OCI-LY1 (cell line): Measurements from ENCODE around the gene FANCC.

Experiments
- H2AFZ ChIP-seq: fragments of 200-600 bp; sonication (generic), shearing (Covaris generic); 2 replicates; pipeline ENCODE4 v1.6.0; 2014; ENCODE audit warnings: antibody characterized with exemption, mild to moderate bottlenecking, low read length
- H3F3A ChIP-seq: fragments of 200-600 bp; sonication (generic), shearing (Covaris generic); 2 replicates; pipeline ENCODE4 v1.6.0; 2014; ENCODE audit warnings: mild to moderate bottlenecking, antibody characterized with exemption, low read length, moderate library complexity; ENCODE audit not compliant: insufficient read depth
- H3K27ac ChIP-seq: fragments of 200-600 bp; sonication (generic); 2 replicates; pipeline ENCODE4 v1.5.1; 2014; ENCODE audit warnings: low read length, mixed run types, mild to moderate bottlenecking, low read depth; ENCODE audit not compliant: poor library complexity, severe bottlenecking
- H3K27me3 ChIP-seq: fragments of 200-600 bp; sonication (generic); 2 replicates; pipeline ENCODE4 v1.6.0; 2014; ENCODE audit warnings: antibody characterized with exemption, mild to moderate bottlenecking, low read length, moderate library complexity; ENCODE audit not compliant: insufficient read depth
- H3K36me3 ChIP-seq: fragments of 200-600 bp; sonication (generic); 2 replicates; pipeline ENCODE4 v1.6.1; 2014; ENCODE audit warnings: mild to moderate bottlenecking, antibody characterized with exemption, low read length, moderate library complexity, mixed read lengths; ENCODE audit not compliant: insufficient read depth
- H3K4me1 ChIP-seq: fragments of 200-600 bp; sonication (generic); 2 replicates; pipeline ENCODE4 v1.5.1; 2014; ENCODE audit warnings: mild to moderate bottlenecking, low read length, moderate library complexity; ENCODE audit not compliant: insufficient read depth, severe bottlenecking
- H3K4me2 ChIP-seq: fragments of 200-600 bp; sonication (generic), shearing (Covaris generic); 2 replicates; pipeline ENCODE4 v1.6.1; 2014; ENCODE audit warnings: low read length
- H3K4me3 ChIP-seq: fragments of 200-600 bp; sonication (generic); 2 replicates; pipeline ENCODE4 v1.5.1; 2014; ENCODE audit warnings: low read length, low read depth, mild to moderate bottlenecking, mixed read lengths; ENCODE audit not compliant: poor library complexity, severe bottlenecking
- H3K79me2 ChIP-seq: fragments of 200-600 bp; shearing (Covaris generic); 2 replicates; pipeline ENCODE4 v1.6.1; 2016; ENCODE audit warnings: mixed run types, low read length, mixed read lengths; ENCODE audit not compliant: insufficient read depth
- H3K9ac ChIP-seq: fragments of 200-600 bp; sonication (generic), shearing (Covaris generic); 2 replicates; pipeline ENCODE4 v1.6.1; 2014; ENCODE audit warnings: mild to moderate bottlenecking, low read length, mixed read lengths
- H3K9me2 ChIP-seq: fragments of 200-600 bp; sonication (generic), shearing (Covaris generic); 2 replicates; pipeline ENCODE4 v1.6.1; 2014; ENCODE audit warnings: low read depth, mild to moderate bottlenecking, low read length, mixed read lengths
- H3K9me3 ChIP-seq: fragments of 200-600 bp; shearing (Covaris generic); 2 replicates; pipeline ENCODE4 v1.6.1; 2014; ENCODE audit warnings: low read length, mixed read lengths
- H4K20me1 ChIP-seq: fragments of 200-600 bp; sonication (generic), shearing (Covaris generic); 2 replicates; pipeline ENCODE4 v1.6.0; 2016; ENCODE audit warnings: mild to moderate bottlenecking, low read length; ENCODE audit not compliant: insufficient read depth
- CTCF ChIP-seq: fragments of 200-600 bp; sonication (generic), shearing (Covaris generic); IDR thresholded peaks from 2 replicates; pipeline ENCODE4 v1.5.1; 2017; ENCODE audit warnings: mild to moderate bottlenecking, antibody characterized with exemption, low read length, moderate library complexity, mixed read lengths
- EZH2 ChIP-seq: fragments of 200-600 bp; sonication (generic), shearing (Covaris generic); IDR thresholded peaks from 2 replicates; pipeline ENCODE4 v1.8.0; 2017; ENCODE audit warnings: borderline replicate concordance, mixed run types, mild to moderate bottlenecking, antibody characterized with exemption, low read length, moderate library complexity, mixed read lengths

FANCC gene

GRCh38 chr9:95147452-95148207, 169.9 kb downstream of the FANCC start:
- Histone ChIP-seq H2AFZ (no peak overlapping the region), H3K4me1 (no peaks in the 10 kb centered on the region), H3K9me2 (no peaks in the 10 kb centered on the region), H4K20me1 (no peaks in the 10 kb centered on the region), H3K27ac (no peak overlapping the region), H3K36me3 (no peaks in the 10 kb centered on the region), H3K4me2 (no peak overlapping the region), H3K79me2 (no peaks in the 10 kb centered on the region), H3K9me3 (no peaks in the 10 kb centered on the region), H3F3A (no peaks in the 10 kb centered on the region), H3K27me3 (no peaks in the 10 kb centered on the region), H3K9ac (no peak overlapping the region), H3K4me3 (no peak overlapping the region)
- no peak for TF ChIP-seq EZH2
- no peak for TF ChIP-seq CTCF

DNA sequence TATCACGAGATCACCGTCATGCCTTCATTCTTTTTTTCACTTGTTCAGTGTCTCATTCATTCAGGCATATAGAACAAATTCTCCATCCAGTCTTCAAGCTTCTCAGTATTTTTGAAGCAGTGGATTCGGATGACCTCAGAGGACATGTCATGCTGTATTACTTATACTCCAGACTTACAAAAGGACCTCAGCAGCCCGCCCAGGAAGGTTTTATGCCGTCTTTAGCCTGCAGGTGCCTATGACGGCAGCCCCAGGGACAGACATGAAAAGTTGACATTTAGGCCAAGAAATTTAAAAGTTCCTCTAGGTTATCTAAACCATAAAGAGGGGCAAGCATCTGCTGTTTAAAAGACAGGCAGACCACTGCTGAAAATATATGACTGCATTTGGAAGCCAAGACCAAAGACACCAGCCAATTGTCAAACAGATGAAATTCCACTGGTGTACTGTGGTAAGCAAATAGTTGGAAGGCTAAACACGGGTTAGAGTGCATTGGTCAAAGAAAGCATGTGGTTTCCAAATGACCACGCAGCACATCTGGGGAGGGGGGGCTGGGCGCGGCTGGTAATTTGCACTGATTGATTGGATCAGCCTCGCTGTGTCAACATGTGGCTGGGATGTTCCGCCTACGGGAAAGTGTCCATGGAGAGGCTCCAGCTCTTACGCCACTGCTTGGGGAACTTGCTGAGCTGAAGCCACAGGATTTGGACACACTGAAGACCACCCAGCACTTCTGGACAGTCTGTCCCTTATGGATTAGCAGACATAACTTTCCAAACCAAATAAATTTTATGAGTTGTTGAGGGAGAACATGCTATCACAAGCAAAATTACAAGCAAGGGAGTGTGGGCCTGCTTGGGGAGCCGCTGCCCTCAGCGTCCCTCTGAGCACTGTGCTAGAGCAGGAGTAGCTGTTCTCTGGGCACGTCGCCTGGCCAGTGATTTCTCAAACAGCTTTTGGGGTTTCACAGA, 173.6 kb downstream of the FANCC start:
- no peaks in the 10 kb centered on the region for H3K36me3 ChIP-seq
- no peak overlapping the region for H3K27ac ChIP-seq
- H3K27me3 ChIP-seq, result no peaks in the 10 kb centered on the region
- H3K4me3 ChIP-seq, result no peak overlapping the region
- H4K20me1 ChIP-seq, result no peaks in the 10 kb centered on the region
- no peaks in the 10 kb centered on the region for H3F3A ChIP-seq
- H3K79me2 ChIP-seq, result no peaks in the 10 kb centered on the region
- no peak overlapping the region for H2AFZ ChIP-seq
- H3K4me1 ChIP-seq, result peaks cover 21% of the 10 kb centered on the region
- H3K9me3 ChIP-seq, result no peaks in the 10 kb centered on the region
- H3K9ac ChIP-seq, result no peak overlapping the region
- H3K4me2 ChIP-seq, result no peak overlapping the region
- no peak for TF ChIP-seq CTCF
- no peak for TF ChIP-seq EZH2
- H3K9me2 ChIP-seq, result no peaks in the 10 kb centered on the region

DNA sequence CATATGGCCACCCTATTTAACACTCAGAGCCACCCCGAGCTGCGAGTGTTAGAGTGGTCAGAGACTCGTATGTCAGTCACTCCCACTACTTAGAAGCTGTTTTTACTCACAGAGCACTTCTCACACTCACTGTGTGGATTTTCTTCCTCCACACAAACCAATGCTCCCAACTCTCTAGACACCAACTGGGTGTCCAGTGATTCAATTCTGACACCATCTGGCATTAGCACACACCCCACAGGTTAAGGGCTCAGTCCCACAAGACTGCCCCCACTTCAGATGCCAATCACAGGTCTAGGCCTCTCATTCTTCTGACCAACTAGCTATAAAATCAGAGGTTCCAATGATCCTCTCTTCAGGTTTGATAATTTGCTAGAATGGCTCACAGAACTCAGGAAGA, 174.8 kb downstream of the FANCC start:
- Histone ChIP-seq H3K27ac (no peak overlapping the region), H3K27me3 (no peaks in the 10 kb centered on the region)

More for the DNA sequence above, 174.8 kb downstream of the FANCC start:
- TF ChIP-seq EZH2 (no peak), CTCF (no peak)
- no peaks in the 10 kb centered on the region for H3K9me2 ChIP-seq
- H4K20me1 ChIP-seq, result no peaks in the 10 kb centered on the region
- peaks cover 30% of the 10 kb centered on the region for H3K4me1 ChIP-seq
- H3K79me2 ChIP-seq, result no peaks in the 10 kb centered on the region
- no peak overlapping the region for H3K4me3 ChIP-seq
- H3F3A ChIP-seq, result no peaks in the 10 kb centered on the region
- H3K9me3 ChIP-seq, result no peaks in the 10 kb centered on the region
- H3K9ac ChIP-seq, result no peak overlapping the region
- no peaks in the 10 kb centered on the region for H3K36me3 ChIP-seq
- H2AFZ ChIP-seq, result no peak overlapping the region
- no peak overlapping the region for H3K4me2 ChIP-seq
